HepG2 (cell line): ENCODE data around the gene ME3. TPM values are rescaled to one million over a fixed set of nuclear protein-coding genes. Genes with fewer than 3 reads are reported as not detected.

Experiments used
- ATAC-seq: fragments of 200-7000 bp; cut with Tn5 transposase; 3 replicates; pipeline ENCODE4 v1.9.1; 2020; ENCODE audit warnings: mild to moderate bottlenecking, moderate library complexity
- BruUV-seq: library from RNA; stranded (reverse); fragments of 400-500 nt; replicated peaks from 2 replicates; lab custom pipeline; 2021; lab: Mats Ljungman, UMichigan
- CTCF ChIA-PET: fragments of 300-600 bp; formaldehyde crosslinking; extraction: SDS; loops from one replicate; lab custom pipeline; 2021; ENCODE audit warnings: low total read pairs, inconsistent platforms, low intra/inter-chr PET ratio; lab: Yijun Ruan, JAX
- POLR2A ChIA-PET: fragments of 350-600 bp; sonication (Branson Sonifier 250); formaldehyde crosslinking; loops from one replicate; lab custom pipeline; 2020; ENCODE audit warnings: antibody characterized with exemption, inconsistent platforms; lab: Yijun Ruan, JAX
- DNase-seq: peaks from one replicate; pipeline ENCODE4 v3.0.0-alpha.2; 2015; ENCODE audit warnings: low spot score
- FAIRE-seq: peaks from 3 replicates; lab custom pipeline; 2011; peaks lifted over from hg19 to GRCh38; lab: Jason Lieb, UNC
- H2AFZ ChIP-seq: one replicate; pipeline ENCODE4 v1.6.1; 2011; ENCODE audit warnings: low read length, inconsistent platforms
- H3K27ac ChIP-seq: fragments of 300-600 bp; 3 replicates; pipeline ENCODE4 v1.8.0; 2011; ENCODE audit warnings: mixed run types, mild to moderate bottlenecking, mixed read lengths, low read length, inconsistent platforms; ENCODE audit not compliant: insufficient read depth; ENCODE audit errors: extremely low read length
- H3K27me3 ChIP-seq, 2 experiments: fragments of 200-600 bp in 1 of 2; 2 replicates in 1 of 2; 3 replicates in 1 of 2; pipeline versions ENCODE4 v1.6.0 to v1.8.0; 2011; ENCODE audit warnings: low read length in 2 of 2, mild to moderate bottlenecking in 2 of 2, moderate library complexity in 2 of 2, inconsistent platforms in 1 of 2; ENCODE audit not compliant: insufficient read depth in 2 of 2, control insufficient read depth in 1 of 2
- H3K36me3 ChIP-seq, 2 experiments: fragments of 200-600 bp in 1 of 2; replicated peaks in 1 of 2; 2 replicates in 1 of 2; 3 replicates in 1 of 2; pipeline versions ENCODE4 v1.5.1 to v1.8.0; 2011; ENCODE audit warnings: low read length in 2 of 2, inconsistent platforms in 1 of 2; ENCODE audit not compliant: insufficient read depth in 2 of 2, control insufficient read depth in 1 of 2
- H3K4me1 ChIP-seq: 2 replicates; pipeline ENCODE4 v1.5.1; 2012; ENCODE audit warnings: low read length, inconsistent platforms; ENCODE audit not compliant: insufficient read depth
- H3K4me2 ChIP-seq: 2 replicates; pipeline ENCODE4 v1.6.0; 2011; ENCODE audit warnings: low read depth, low read length, inconsistent platforms
- H3K4me3 ChIP-seq, 3 experiments: fragments of 200-600 bp in 1 of 3; sonication (generic), shearing (Covaris generic) in 1 of 3; replicated peaks in 1 of 3; 2 replicates each; pipeline ENCODE4 v1.5.1; 2011 to 2016; ENCODE audit warnings: low read length in 3 of 3, inconsistent platforms in 2 of 3, low read depth in 2 of 3, mild to moderate bottlenecking in 2 of 3, control low read depth in 1 of 3, mixed read lengths in 1 of 3; ENCODE audit not compliant: insufficient read depth in 1 of 3
- H3K79me2 ChIP-seq: one replicate; pipeline ENCODE4 v1.6.1; 2011; ENCODE audit warnings: low read length, inconsistent platforms; ENCODE audit not compliant: insufficient read depth
- H3K9ac ChIP-seq: 2 replicates; pipeline ENCODE4 v1.6.0; 2011; ENCODE audit warnings: mild to moderate bottlenecking, low read depth, low read length, inconsistent platforms; ENCODE audit not compliant: insufficient read depth
- H3K9me3 ChIP-seq: 2 replicates; pipeline ENCODE4 v1.5.1; 2012; ENCODE audit warnings: mild to moderate bottlenecking, low read length
- H4K20me1 ChIP-seq: 2 replicates; pipeline ENCODE4 v1.6.0; 2011; ENCODE audit warnings: inconsistent platforms, mild to moderate bottlenecking, low read length, moderate library complexity; ENCODE audit not compliant: insufficient read depth
- CBX1 ChIP-seq: IDR thresholded peaks from one replicate; pipeline ENCODE4 v1.6.1; 2016; ENCODE audit warnings: antibody characterized with exemption, low read depth
- E2F1 ChIP-seq: sonication (generic); formaldehyde crosslinking; IDR thresholded peaks from 2 replicates; pipeline ENCODE4 v1.5.0; 2020; ENCODE audit warnings: missing genetic modification reagents
- FOXA1 ChIP-seq, 2 experiments: fragments of 450-650 bp in 1 of 2; sonication (generic) in 1 of 2; formaldehyde crosslinking in 1 of 2; IDR thresholded peaks; 2 replicates each; pipeline versions ENCODE4 v1.4.0 to v1.6.1; 2016 to 2020; ENCODE audit warnings: missing genetic modification reagents in 1 of 2
- HHEX ChIP-seq: IDR thresholded peaks from 2 replicates; pipeline ENCODE4 v1.6.1; 2016; ENCODE audit warnings: control low read depth
- SOX13 ChIP-seq, 3 experiments: fragments of 450-650 bp in 1 of 3; sonication (generic) in 1 of 3; formaldehyde crosslinking in 1 of 3; IDR thresholded peaks in 2 of 3; conservative IDR thresholded peaks in 1 of 3; 2 replicates each; pipeline versions ENCODE4 v1.5.0 to v1.6.1; 2016 to 2020; ENCODE audit warnings: antibody characterized with exemption in 1 of 3, mild to moderate bottlenecking in 1 of 3, missing compliant biosample characterization in 1 of 3, missing genetic modification reagents in 1 of 3, moderate library complexity in 1 of 3
- SP1 ChIP-seq, 2 experiments: fragments of 450-650 bp in 1 of 2; sonication (generic) in 1 of 2; formaldehyde crosslinking in 1 of 2; IDR thresholded peaks; 2 replicates each; pipeline versions ENCODE4 v1.4.0 to v1.6.1; 2016 to 2020; ENCODE audit warnings: missing genetic modification reagents in 1 of 2
- SUZ12 ChIP-seq: fragments of 150-350 bp; IDR thresholded peaks from 2 replicates; pipeline ENCODE4 v1.6.1; 2014; ENCODE audit warnings: low read depth, low read length
- TAF15 ChIP-seq: fragments of 200-400 bp; formaldehyde crosslinking; IDR thresholded peaks from one replicate; pipeline ENCODE4 v1.6.1; 2018; ENCODE audit warnings: mild to moderate bottlenecking, low read depth, low read length; ENCODE audit not compliant: poor library complexity, severe bottlenecking
- TARDBP ChIP-seq: sonication (generic); formaldehyde crosslinking; IDR thresholded peaks from 2 replicates; pipeline ENCODE4 v1.8.0; 2022; ENCODE audit warnings: mild to moderate bottlenecking, missing genetic modification reagents
- ZNF20 ChIP-seq: sonication (generic); formaldehyde crosslinking; IDR thresholded peaks from 2 replicates; pipeline ENCODE4 v1.4.0; 2020; ENCODE audit warnings: mild to moderate bottlenecking, moderate library complexity, missing genetic modification reagents
- ZNF484 ChIP-seq: sonication (generic); formaldehyde crosslinking; IDR thresholded peaks from 2 replicates; pipeline ENCODE4 v1.5.1; 2020; ENCODE audit warnings: mild to moderate bottlenecking, low read depth, missing genetic modification reagents, borderline replicate concordance
- ZNF614 ChIP-seq: IDR thresholded peaks from 2 replicates; pipeline ENCODE4 v1.6.1; 2018; ENCODE audit warnings: missing biosample characterization, missing genetic modification reagents, inconsistent platforms, borderline replicate concordance
- ZUFSP ChIP-seq: sonication (generic); formaldehyde crosslinking; IDR thresholded peaks from 2 replicates; pipeline ENCODE4 v1.9.0; 2021; ENCODE audit warnings: missing genetic modification reagents, mild to moderate bottlenecking, borderline replicate concordance
- WGBS: methylation state at CpG from one replicate; pipeline ENCODE4 v1.1.6; 2017; ENCODE audit warnings: low lambda C conversion rate; 5-methylcytosine and 5-hydroxymethylcytosine counted together
- in situ Hi-C: cut with HindIII; loops from 2 replicates; pipeline ENCODE4 v1.10.0; 2017; ENCODE audit warnings: low pct_unique_long_range_greater_than_20kb; ENCODE audit not compliant: extremely low pct_ligation_motif_present
- intact Hi-C: fragments of 100-400 bp; cut with micrococcal nuclease; formaldehyde crosslinking; loops from one replicate; pipeline ENCODE4 v1.10.0; 2022; ENCODE audit not compliant: unreplicated experiment
- polyA plus RNA-seq, 8 experiments: library from polyadenylated mRNA; depleted of rRNA in 3 of 8; stranded (reverse) in 7 of 8; unstranded in 1 of 8; fragments of >200 nt; fragmentation: Illumina TruSeq in 4 of 8; extraction: Trizol in 4 of 8; gene quantifications; 2 replicates each; pipeline versions ENCODE4 v1.2.1 to v1.2.3, GENCODE V29; 2011 to 2016; ENCODE audit warnings: low read depth in 4 of 8, missing spikeins in 1 of 8, mixed read lengths in 1 of 8; ENCODE audit not compliant: insufficient read depth in 1 of 8
- total RNA-seq, 5 experiments: library from RNA; depleted of rRNA; stranded (reverse); fragments of >200 nt; fragmentation: Illumina TruSeq; extraction: Trizol; gene quantifications; 2 replicates each; pipeline ENCODE4 v1.2.3, GENCODE V29; 2016; ENCODE audit warnings: low read depth in 1 of 5
- TF ChIP-seq, protein P1 (sequence below): sonication (generic); formaldehyde crosslinking; IDR thresholded peaks from 2 replicates; pipeline ENCODE4 v1.4.0; 2020; ENCODE audit warnings: missing genetic modification reagents, low read depth, mild to moderate bottlenecking, borderline replicate concordance

Gene ME3
- total and polyA plus RNA-seq, 2 of the 13 experiments (the other 11 are each of a cell fraction or from before 2014, with no cell fraction given): not detected

DNA sequence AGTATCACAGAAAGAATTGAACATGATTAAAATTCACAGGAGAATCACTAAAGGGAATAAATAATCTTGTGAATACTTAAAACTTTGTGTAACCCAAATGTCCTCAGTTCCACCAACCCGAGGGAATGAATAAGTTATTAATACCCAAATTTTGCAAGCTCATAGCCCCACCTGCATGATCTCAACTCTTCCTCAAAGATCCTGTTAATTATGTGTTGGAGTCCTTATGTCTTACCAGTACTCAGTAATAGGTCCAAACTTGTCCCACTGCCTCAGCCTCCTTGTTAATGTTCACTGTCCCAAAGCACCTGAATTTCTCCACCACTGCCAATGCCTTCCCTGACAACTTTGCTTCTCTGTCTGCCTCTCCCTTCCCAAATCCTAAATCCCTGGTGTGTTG, 46.1 kb upstream of the ME3 start:
- CTCF ChIA-PET: no interaction called here

More for the DNA sequence above, 46.1 kb upstream of the ME3 start:
- no peak overlapping the region for H3K9ac ChIP-seq
- intact Hi-C loops: no loop called here
- no peak overlapping the region for H2AFZ ChIP-seq
- no peak overlapping the region for H3K4me3 ChIP-seq
- H4K20me1 ChIP-seq: no peaks in the 10 kb centered on the region
- no TSS peak for BruUV-seq
- DNase-seq: no peak
- in situ Hi-C loops: no loop called here
- 0% methylated on average over 1 of the region's 1 CpG for WGBS
- POLR2A ChIA-PET: no interaction called here
- TF ChIP-seq CBX1 (no peak), TAF15 (no peak), E2F1 (CRISPR knock-in tag) (no peak), SUZ12 (no peak), TARDBP (no peak), ZNF614 (CRISPR knock-in tag) (no peak), FOXA1 (IDR thresholded peaks at IDR 0.05) (no peak), FOXA1 (CRISPR knock-in tag; IDR thresholded peaks at IDR 0.05) (no peak), ZNF20 (no peak), SOX13 (IDR thresholded peaks at IDR 0.05) (no peak), SOX13 (CRISPR knock-in tag; conservative IDR thresholded peaks at IDR 0.05 in 1 of 2, IDR thresholded peaks at IDR 0.05 in 1 of 2) (no peak), SP1 (IDR thresholded peaks at IDR 0.05) (no peak), SP1 (CRISPR knock-in tag; IDR thresholded peaks at IDR 0.05) (no peak), HHEX (no peak), ZNF484 (CRISPR knock-in tag) (no peak), ZUFSP (CRISPR knock-in tag) (no peak)
- TF ChIP-seq, protein P1, sequence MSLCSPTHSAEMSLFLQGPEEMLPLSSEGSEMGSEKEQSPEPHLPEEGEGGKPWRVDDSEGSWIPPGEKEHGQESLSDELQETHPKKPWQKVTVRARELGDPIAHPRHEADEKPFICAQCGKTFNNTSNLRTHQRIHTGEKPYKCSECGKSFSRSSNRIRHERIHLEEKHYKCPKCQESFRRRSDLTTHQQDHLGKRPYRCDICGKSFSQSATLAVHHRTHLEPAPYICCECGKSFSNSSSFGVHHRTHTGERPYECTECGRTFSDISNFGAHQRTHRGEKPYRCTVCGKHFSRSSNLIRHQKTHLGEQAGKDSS (CRISPR knock-in tag): no peak
- H3K36me3 ChIP-seq: no peaks in the 10 kb centered on the region
- no peak overlapping the region for H3K4me2 ChIP-seq
- no peak overlapping the region for H3K27ac ChIP-seq
- H3K79me2 ChIP-seq: no peaks in the 10 kb centered on the region
- FAIRE-seq: no peak
- H3K9me3 ChIP-seq: no peaks in the 10 kb centered on the region
- no peak for ATAC-seq
- no peaks in the 10 kb centered on the region for H3K4me1 ChIP-seq
- peaks cover 1 to 25% of the 10 kb centered on the region in 2 experiments; a peak in 3 of 5 replicates for H3K27me3 ChIP-seq
